GM12878 (cell line): Measurements from ENCODE around the gene FAM107A. TPM values are rescaled to one million over a fixed set of nuclear protein-coding genes. Genes with fewer than 3 reads are reported as not detected.

Experiments used
- ATAC-seq: fragments of 200-7000 bp; cut with Tn5 transposase; 3 replicates; pipeline ENCODE4 v1.9.1; 2020; ENCODE audit warnings: mild to moderate bottlenecking, moderate library complexity
- BruUV-seq: library from RNA; stranded (reverse); fragments of 400-500 nt; replicated peaks from 2 replicates; lab custom pipeline; 2021; lab: Mats Ljungman, UMichigan
- CTCF ChIA-PET: fragments of 300-600 bp; sonication (Branson Sonifier 250); formaldehyde crosslinking; extraction: SDS; loops from one replicate; lab custom pipeline; 2021; ENCODE audit warnings: inconsistent platforms; lab: Yijun Ruan, JAX
- POLR2A ChIA-PET: fragments of 350-600 bp; formaldehyde crosslinking; extraction: SDS; loops from one replicate; lab custom pipeline; 2021; ENCODE audit warnings: inconsistent platforms; lab: Charles Lee
- RAD21 ChIA-PET: fragments of 300-600 bp; sonication (Branson Sonifier 250); formaldehyde crosslinking; loops from one replicate; lab custom pipeline; 2023; ENCODE audit warnings: antibody characterized with exemption; ENCODE audit not compliant: unreplicated experiment; lab: Charles Lee
- SMC1A ChIA-PET: fragments of 300-600 bp; sonication (Branson Sonifier 250); formaldehyde crosslinking; loops from one replicate; lab custom pipeline; 2023; ENCODE audit not compliant: unreplicated experiment, uncharacterized antibody; lab: Charles Lee
- DNase-seq: peaks from one replicate; pipeline ENCODE4 v3.0.0-alpha.2; 2011; ENCODE audit warnings: low read depth, low spot score
- FAIRE-seq: peaks from 3 replicates; lab custom pipeline; 2011; peaks lifted over from hg19 to GRCh38; lab: Jason Lieb, UNC
- H2AFZ ChIP-seq: 2 replicates; pipeline ENCODE4 v1.6.0; 2011; ENCODE audit warnings: low read depth, low read length, control low read depth; ENCODE audit not compliant: control insufficient read depth
- H3K27ac ChIP-seq: 2 replicates; pipeline ENCODE4 v1.5.1; 2011; ENCODE audit warnings: control low read depth; ENCODE audit not compliant: control insufficient read depth, insufficient read depth
- H3K27me3 ChIP-seq, 2 experiments: replicated peaks in 1 of 2; 2 replicates each; pipeline versions ENCODE4 v1.6.0 to v1.6.1; 2011; ENCODE audit warnings: low read length in 1 of 2; ENCODE audit not compliant: control insufficient read depth in 2 of 2, insufficient read depth in 2 of 2
- H3K36me3 ChIP-seq, 2 experiments: 2 replicates each; pipeline ENCODE4 v1.5.1; 2011; ENCODE audit warnings: low read length in 1 of 2; ENCODE audit not compliant: control insufficient read depth in 2 of 2, insufficient read depth in 2 of 2
- H3K4me1 ChIP-seq: 2 replicates; pipeline ENCODE4 v1.6.1; 2011; ENCODE audit warnings: mild to moderate bottlenecking, low read length, moderate library complexity, mixed read lengths; ENCODE audit not compliant: control insufficient read depth, insufficient read depth
- H3K4me2 ChIP-seq: 2 replicates; pipeline ENCODE4 v1.6.0; 2011; ENCODE audit warnings: control low read depth; ENCODE audit not compliant: control insufficient read depth, insufficient read depth
- H3K4me3 ChIP-seq: fragments of 200-600 bp; sonication (generic); 2 replicates; pipeline ENCODE4 v1.5.1; 2016
- H3K79me2 ChIP-seq: 2 replicates; pipeline ENCODE4 v1.6.0; 2011; ENCODE audit warnings: low read length; ENCODE audit not compliant: control insufficient read depth, insufficient read depth
- H3K9ac ChIP-seq: 2 replicates; pipeline ENCODE4 v1.8.0; 2011; ENCODE audit warnings: low read length, control low read depth, mixed read lengths; ENCODE audit not compliant: control insufficient read depth, insufficient read depth
- H3K9me3 ChIP-seq: replicated peaks from 3 replicates; pipeline ENCODE4 v1.5.1; 2011; ENCODE audit warnings: mild to moderate bottlenecking, low read length; ENCODE audit not compliant: control insufficient read depth, insufficient read depth
- H4K20me1 ChIP-seq: 2 replicates; pipeline ENCODE4 v1.6.0; 2011; ENCODE audit not compliant: control insufficient read depth, insufficient read depth
- CBX3 ChIP-seq: fragments of 200-600 bp; sonication (generic); IDR thresholded peaks from 2 replicates; pipeline ENCODE4 v1.6.1; 2016; ENCODE audit warnings: low read depth, borderline replicate concordance
- NR2F1 ChIP-seq: fragments of 450-650 bp; conservative IDR thresholded peaks from 2 replicates; pipeline ENCODE4 v1.6.1; 2017; ENCODE audit warnings: mild to moderate bottlenecking
- WGBS: methylation state at CpG from one replicate; pipeline ENCODE4 v1.1.6; 2016; ENCODE audit warnings: low lambda C conversion rate; ENCODE audit not compliant: insufficient replicate concordance, insufficient coverage; ENCODE audit errors: missing lambda C conversion rate; 5-methylcytosine and 5-hydroxymethylcytosine counted together
- in situ Hi-C: fragments of 300-500 bp; cut with MboI; formaldehyde crosslinking; loops from 9 replicates; pipeline ENCODE4 v1.14.3; 2018; ENCODE audit warnings: mixed read lengths
- intact Hi-C: fragments of 100-400 bp; cut with micrococcal nuclease; formaldehyde crosslinking; loops from one replicate; pipeline ENCODE4 v1.14.2; 2022; ENCODE audit not compliant: unreplicated experiment
- polyA plus RNA-seq, 11 experiments: library from polyadenylated mRNA; depleted of rRNA in 4 of 11; unstranded in 6 of 11; stranded (reverse) in 5 of 11; fragments of >200 nt; fragmentation: Nextera tagmentation in 4 of 11; fragmentation: Illumina TruSeq in 1 of 11; extraction: Ambion mirVana in 4 of 11; extraction: Trizol in 1 of 11; gene quantifications; 1 replicate in 1 of 11; 2 replicates in 10 of 11; pipeline versions ENCODE4 v1.2.1 to v1.2.3, GENCODE V29; 2011 to 2016; ENCODE audit warnings: inconsistent platforms in 2 of 11, missing spikeins in 2 of 11, low read depth in 1 of 11
- total RNA-seq, 4 experiments: library from RNA; depleted of rRNA in 3 of 4; stranded (reverse); fragments of >200 nt in 3 of 4; fragmentation: Illumina TruSeq in 1 of 4; extraction: Trizol in 1 of 4; gene quantifications; 2 replicates each; pipeline versions ENCODE4 v1.2.1 to v1.2.3, GENCODE V29; 2013 to 2021
- TF ChIP-seq, protein P1 (sequence below): fragments of 450-650 bp; formaldehyde crosslinking; IDR thresholded peaks from 2 replicates; pipeline ENCODE4 v1.4.0; 2020; ENCODE audit warnings: mild to moderate bottlenecking, moderate library complexity
- TF ChIP-seq, protein P2 (sequence below): fragments of 450-650 bp; IDR thresholded peaks from 2 replicates; pipeline ENCODE4 v1.6.1; 2017; ENCODE audit warnings: antibody characterized with exemption, mild to moderate bottlenecking, moderate library complexity
- TF ChIP-seq, protein P3 (sequence below): IDR thresholded peaks from 2 replicates; pipeline ENCODE4 v1.6.1; 2012; ENCODE audit warnings: low read depth, low read length, improper control_type of control experiment

Gene FAM107A
- total and polyA plus RNA-seq, 10 of the 15 experiments (the other 5 are each of a cell fraction or from before 2014, with no cell fraction given), result not detected

DNA sequence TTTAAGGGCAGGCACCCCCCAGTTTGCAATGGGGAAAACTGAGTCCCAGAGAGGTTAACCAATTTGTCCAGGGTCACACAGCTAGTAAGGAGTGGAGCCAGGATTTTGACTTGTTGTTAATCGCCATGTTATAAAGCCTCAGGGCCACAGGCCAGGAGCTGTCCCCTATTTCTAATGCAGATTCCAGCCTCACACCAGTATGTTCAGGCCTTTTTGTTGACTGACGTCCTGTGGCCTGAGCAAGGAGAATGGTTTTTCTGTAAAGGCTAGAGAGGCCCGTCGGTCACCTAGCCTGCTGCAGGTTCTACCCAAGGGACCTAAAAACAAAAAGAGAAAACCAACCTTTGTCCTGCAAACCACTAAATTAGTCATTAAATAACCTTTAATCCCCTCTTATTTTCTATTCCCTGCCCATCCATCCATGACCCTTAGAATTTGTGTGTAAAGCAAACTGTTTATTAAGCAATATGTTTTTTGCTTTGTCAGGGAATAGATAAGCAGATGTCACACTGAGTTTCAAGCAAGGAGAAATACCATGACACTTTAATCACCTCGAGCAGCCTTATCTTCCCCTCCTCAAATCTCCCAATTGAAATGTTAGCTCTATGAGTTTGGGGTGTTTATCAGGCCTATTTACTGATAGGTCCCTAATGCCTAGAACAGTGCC, 54.3 kb downstream of the FAM107A start:
- 10% methylated on average over 5 of the region's 5 CpGs for WGBS

More for the DNA sequence above, 54.3 kb downstream of the FAM107A start:
- intact Hi-C loops (no loop called here), in situ Hi-C loops (no loop called here)
- BruUV-seq, result no TSS peak
- no peak overlapping the region for H3K9ac ChIP-seq
- no peaks in the 10 kb centered on the region for H3K27me3 ChIP-seq
- DNase-seq (no peak), FAIRE-seq (no peak), ATAC-seq (peak; percentile 40; the same call in 2 of the 3 replicates)
- no peak overlapping the region for H3K27ac ChIP-seq
- TF ChIP-seq CBX3 (no peak), NR2F1 (peak; percentile 64; the same call in 1 of the 2 replicates)
- TF ChIP-seq, protein P1, sequence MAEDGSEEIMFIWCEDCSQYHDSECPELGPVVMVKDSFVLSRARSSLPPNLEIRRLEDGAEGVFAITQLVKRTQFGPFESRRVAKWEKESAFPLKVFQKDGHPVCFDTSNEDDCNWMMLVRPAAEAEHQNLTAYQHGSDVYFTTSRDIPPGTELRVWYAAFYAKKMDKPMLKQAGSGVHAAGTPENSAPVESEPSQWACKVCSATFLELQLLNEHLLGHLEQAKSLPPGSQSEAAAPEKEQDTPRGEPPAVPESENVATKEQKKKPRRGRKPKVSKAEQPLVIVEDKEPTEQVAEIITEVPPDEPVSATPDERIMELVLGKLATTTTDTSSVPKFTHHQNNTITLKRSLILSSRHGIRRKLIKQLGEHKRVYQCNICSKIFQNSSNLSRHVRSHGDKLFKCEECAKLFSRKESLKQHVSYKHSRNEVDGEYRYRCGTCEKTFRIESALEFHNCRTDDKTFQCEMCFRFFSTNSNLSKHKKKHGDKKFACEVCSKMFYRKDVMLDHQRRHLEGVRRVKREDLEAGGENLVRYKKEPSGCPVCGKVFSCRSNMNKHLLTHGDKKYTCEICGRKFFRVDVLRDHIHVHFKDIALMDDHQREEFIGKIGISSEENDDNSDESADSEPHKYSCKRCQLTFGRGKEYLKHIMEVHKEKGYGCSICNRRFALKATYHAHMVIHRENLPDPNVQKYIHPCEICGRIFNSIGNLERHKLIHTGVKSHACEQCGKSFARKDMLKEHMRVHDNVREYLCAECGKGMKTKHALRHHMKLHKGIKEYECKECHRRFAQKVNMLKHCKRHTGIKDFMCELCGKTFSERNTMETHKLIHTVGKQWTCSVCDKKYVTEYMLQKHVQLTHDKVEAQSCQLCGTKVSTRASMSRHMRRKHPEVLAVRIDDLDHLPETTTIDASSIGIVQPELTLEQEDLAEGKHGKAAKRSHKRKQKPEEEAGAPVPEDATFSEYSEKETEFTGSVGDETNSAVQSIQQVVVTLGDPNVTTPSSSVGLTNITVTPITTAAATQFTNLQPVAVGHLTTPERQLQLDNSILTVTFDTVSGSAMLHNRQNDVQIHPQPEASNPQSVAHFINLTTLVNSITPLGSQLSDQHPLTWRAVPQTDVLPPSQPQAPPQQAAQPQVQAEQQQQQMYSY, result no peak
- TF ChIP-seq, protein P2, sequence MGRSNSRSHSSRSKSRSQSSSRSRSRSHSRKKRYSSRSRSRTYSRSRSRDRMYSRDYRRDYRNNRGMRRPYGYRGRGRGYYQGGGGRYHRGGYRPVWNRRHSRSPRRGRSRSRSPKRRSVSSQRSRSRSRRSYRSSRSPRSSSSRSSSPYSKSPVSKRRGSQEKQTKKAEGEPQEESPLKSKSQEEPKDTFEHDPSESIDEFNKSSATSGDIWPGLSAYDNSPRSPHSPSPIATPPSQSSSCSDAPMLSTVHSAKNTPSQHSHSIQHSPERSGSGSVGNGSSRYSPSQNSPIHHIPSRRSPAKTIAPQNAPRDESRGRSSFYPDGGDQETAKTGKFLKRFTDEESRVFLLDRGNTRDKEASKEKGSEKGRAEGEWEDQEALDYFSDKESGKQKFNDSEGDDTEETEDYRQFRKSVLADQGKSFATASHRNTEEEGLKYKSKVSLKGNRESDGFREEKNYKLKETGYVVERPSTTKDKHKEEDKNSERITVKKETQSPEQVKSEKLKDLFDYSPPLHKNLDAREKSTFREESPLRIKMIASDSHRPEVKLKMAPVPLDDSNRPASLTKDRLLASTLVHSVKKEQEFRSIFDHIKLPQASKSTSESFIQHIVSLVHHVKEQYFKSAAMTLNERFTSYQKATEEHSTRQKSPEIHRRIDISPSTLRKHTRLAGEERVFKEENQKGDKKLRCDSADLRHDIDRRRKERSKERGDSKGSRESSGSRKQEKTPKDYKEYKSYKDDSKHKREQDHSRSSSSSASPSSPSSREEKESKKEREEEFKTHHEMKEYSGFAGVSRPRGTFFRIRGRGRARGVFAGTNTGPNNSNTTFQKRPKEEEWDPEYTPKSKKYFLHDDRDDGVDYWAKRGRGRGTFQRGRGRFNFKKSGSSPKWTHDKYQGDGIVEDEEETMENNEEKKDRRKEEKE, result no peak
- TF ChIP-seq, protein P3, sequence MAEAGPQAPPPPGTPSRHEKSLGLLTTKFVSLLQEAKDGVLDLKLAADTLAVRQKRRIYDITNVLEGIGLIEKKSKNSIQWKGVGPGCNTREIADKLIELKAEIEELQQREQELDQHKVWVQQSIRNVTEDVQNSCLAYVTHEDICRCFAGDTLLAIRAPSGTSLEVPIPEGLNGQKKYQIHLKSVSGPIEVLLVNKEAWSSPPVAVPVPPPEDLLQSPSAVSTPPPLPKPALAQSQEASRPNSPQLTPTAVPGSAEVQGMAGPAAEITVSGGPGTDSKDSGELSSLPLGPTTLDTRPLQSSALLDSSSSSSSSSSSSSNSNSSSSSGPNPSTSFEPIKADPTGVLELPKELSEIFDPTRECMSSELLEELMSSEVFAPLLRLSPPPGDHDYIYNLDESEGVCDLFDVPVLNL, result no peak
- RAD21 ChIA-PET, result interaction anchor here (0.8 kb wide), 1 partner anchor 59 kb away, joined by 4 read pairs; no protein-coding TSS in a partner anchor
- H3K9me3 ChIP-seq, result no peaks in the 10 kb centered on the region
- no peaks in the 10 kb centered on the region for H3K36me3 ChIP-seq
- no peaks in the 10 kb centered on the region for H4K20me1 ChIP-seq
- H3K4me1 ChIP-seq, result no peaks in the 10 kb centered on the region
- H3K4me2 ChIP-seq, result no peak overlapping the region
- POLR2A ChIA-PET, result no interaction called here
- H3K4me3 ChIP-seq, result no peak overlapping the region
- CTCF ChIA-PET, result interaction anchor here (0.9 to 1.6 kb wide), 7 partner anchors 9 to 216 kb away, joined by 3 to 5 read pairs (median 3); partner anchors contain the start of gene KCTD6
- no peak overlapping the region for H2AFZ ChIP-seq
- H3K79me2 ChIP-seq, result no peaks in the 10 kb centered on the region
- SMC1A ChIA-PET, result interaction anchor here (0.8 to 1.5 kb wide), 2 partner anchors 9 to 217 kb away, joined by 3 to 5 read pairs; partner anchors contain the start of genes HTD2 and RPP14
